H9 (cell line): Measurements from ENCODE around the gene MICAL2. TPM values are rescaled to one million over a fixed set of nuclear protein-coding genes. Genes with fewer than 3 reads are reported as not detected.

ENCODE experiments used
- DNase-seq: peaks from one replicate; pipeline ENCODE4 v3.0.0-alpha.2; 2017
- H2AFZ ChIP-seq: one replicate; pipeline ENCODE4 v1.6.1; 2013; ENCODE audit warnings: mild to moderate bottlenecking, low read length, control low read depth, moderate library complexity
- H2AK5ac ChIP-seq: 2 replicates; pipeline ENCODE4 v1.6.1; 2013; ENCODE audit warnings: low read length, control low read depth, mixed read lengths; ENCODE audit not compliant: insufficient read length
- H2BK120ac ChIP-seq: one replicate; pipeline ENCODE4 v1.6.1; 2013; ENCODE audit warnings: low read depth, mild to moderate bottlenecking, low read length, control low read depth, inconsistent platforms; ENCODE audit not compliant: poor library complexity, severe bottlenecking
- H2BK12ac ChIP-seq: 2 replicates; pipeline ENCODE4 v1.6.1; 2013; ENCODE audit warnings: low read length, control low read depth, mixed read lengths, low read depth; ENCODE audit not compliant: insufficient read length
- H2BK15ac ChIP-seq: 2 replicates; pipeline ENCODE4 v1.6.1; 2013; ENCODE audit warnings: low read depth, low read length, control low read depth
- H2BK20ac ChIP-seq: one replicate; pipeline ENCODE4 v1.6.1; 2013; ENCODE audit warnings: low read depth, mild to moderate bottlenecking, low read length, control low read depth, inconsistent platforms; ENCODE audit not compliant: poor library complexity, severe bottlenecking
- H2BK5ac ChIP-seq: 2 replicates; pipeline ENCODE4 v1.6.1; 2013; ENCODE audit warnings: low read length, control low read depth, mixed read lengths; ENCODE audit not compliant: insufficient read length
- H3K14ac ChIP-seq: 2 replicates; pipeline ENCODE4 v1.6.1; 2013; ENCODE audit warnings: low read length, control low read depth; ENCODE audit not compliant: insufficient read depth
- H3K18ac ChIP-seq: 2 replicates; pipeline ENCODE4 v1.6.1; 2013; ENCODE audit warnings: low read depth, mild to moderate bottlenecking, mixed read lengths, low read length, control low read depth; ENCODE audit not compliant: insufficient read length
- H3K23ac ChIP-seq: 2 replicates; pipeline ENCODE4 v1.6.1; 2013; ENCODE audit warnings: low read length, control low read depth, mixed read lengths, low read depth; ENCODE audit not compliant: insufficient read length
- H3K23me2 ChIP-seq: 2 replicates; pipeline ENCODE4 v1.6.1; 2013; ENCODE audit warnings: low read depth, mild to moderate bottlenecking, mixed read lengths, low read length, control low read depth; ENCODE audit not compliant: insufficient read length, poor library complexity, severe bottlenecking
- H3K27ac ChIP-seq: 2 replicates; pipeline ENCODE4 v1.5.1; 2013; ENCODE audit warnings: low read length, control low read depth, mixed read lengths, low read depth; ENCODE audit not compliant: insufficient read length
- H3K27me3 ChIP-seq: 2 replicates; pipeline ENCODE4 v1.6.1; 2013; ENCODE audit warnings: low read length, control low read depth, inconsistent platforms; ENCODE audit not compliant: insufficient read depth
- H3K4ac ChIP-seq: 2 replicates; pipeline ENCODE4 v1.6.1; 2013; ENCODE audit warnings: low read depth, mild to moderate bottlenecking, control low read depth, inconsistent platforms, low read length, moderate library complexity
- H3K4me1 ChIP-seq: 2 replicates; pipeline ENCODE4 v1.6.1; 2013; ENCODE audit warnings: low read length, control low read depth, inconsistent platforms; ENCODE audit not compliant: insufficient read depth
- H3K4me2 ChIP-seq: 2 replicates; pipeline ENCODE4 v1.6.1; 2013; ENCODE audit warnings: low read length, control low read depth, mixed read lengths; ENCODE audit not compliant: insufficient read length, insufficient read depth
- H3K56ac ChIP-seq: 2 replicates; pipeline ENCODE4 v1.6.1; 2013; ENCODE audit warnings: low read depth, mild to moderate bottlenecking, mixed read lengths, low read length, control low read depth; ENCODE audit not compliant: insufficient read length
- H3K79me1 ChIP-seq: 2 replicates; pipeline ENCODE4 v1.6.1; 2013; ENCODE audit warnings: low read depth, mild to moderate bottlenecking, moderate library complexity, low read length, control low read depth, inconsistent platforms; ENCODE audit not compliant: insufficient read depth, poor library complexity, severe bottlenecking
- H3K79me2 ChIP-seq: 2 replicates; pipeline ENCODE4 v1.6.1; 2013; ENCODE audit warnings: low read length, control low read depth, inconsistent platforms; ENCODE audit not compliant: insufficient read depth
- H3K9ac ChIP-seq: 2 replicates; pipeline ENCODE4 v1.6.1; 2013; ENCODE audit warnings: low read length, control low read depth, mixed read lengths; ENCODE audit not compliant: insufficient read length; ENCODE audit errors: extremely low read depth
- H3K9me3 ChIP-seq: one replicate; pipeline ENCODE4 v1.6.1; 2013; ENCODE audit warnings: low read depth, low read length, inconsistent platforms; ENCODE audit not compliant: control insufficient read depth
- H3T11ph ChIP-seq: one replicate; pipeline ENCODE4 v1.6.1; 2013; ENCODE audit warnings: mild to moderate bottlenecking, low read length, control low read depth, inconsistent platforms
- H4K20me1 ChIP-seq: one replicate; pipeline ENCODE4 v1.6.1; 2013; ENCODE audit not compliant: control insufficient read depth, insufficient read length, insufficient read depth
- H4K5ac ChIP-seq: 2 replicates; pipeline ENCODE4 v1.6.1; 2013; ENCODE audit warnings: low read depth, mild to moderate bottlenecking, mixed read lengths, low read length, control low read depth; ENCODE audit not compliant: insufficient read length
- H4K8ac ChIP-seq: replicated peaks from 2 replicates; pipeline ENCODE4 v1.6.1; 2013; ENCODE audit warnings: low read length, control low read depth, mixed read lengths, low read depth; ENCODE audit not compliant: insufficient read length
- H4K91ac ChIP-seq: 2 replicates; pipeline ENCODE4 v1.6.1; 2013; ENCODE audit warnings: low read depth, mild to moderate bottlenecking, moderate library complexity, mixed read lengths, low read length, control low read depth; ENCODE audit not compliant: insufficient read length
- H3K27ac Mint-ChIP-seq, 3 experiments: 2 replicates in 2 of 3; 3 replicates in 1 of 3; pipeline ENCODE4 v1.8.0; 2020 to 2021; ENCODE audit warnings: mixed read lengths in 3 of 3, mild to moderate bottlenecking in 1 of 3, moderate library complexity in 1 of 3
- H3K27me3 Mint-ChIP-seq: 2 replicates; pipeline ENCODE4 v1.8.0; 2021; ENCODE audit warnings: low read depth, mild to moderate bottlenecking, moderate library complexity, mixed read lengths
- H3K36me3 Mint-ChIP-seq, 3 experiments: 2 replicates in 2 of 3; 3 replicates in 1 of 3; pipeline ENCODE4 v1.8.0; 2020 to 2021; ENCODE audit warnings: low read depth in 3 of 3, mixed read lengths in 3 of 3; ENCODE audit not compliant: insufficient read depth in 1 of 3
- H3K4me1 Mint-ChIP-seq, 2 experiments: 2 replicates each; pipeline ENCODE4 v1.8.0; 2020; ENCODE audit warnings: mixed read lengths in 2 of 2
- H3K4me3 Mint-ChIP-seq, 2 experiments: 2 replicates in 1 of 2; 3 replicates in 1 of 2; pipeline ENCODE4 v1.8.0; 2020 to 2021; ENCODE audit warnings: mild to moderate bottlenecking in 2 of 2, mixed read lengths in 2 of 2, moderate library complexity in 1 of 2
- H3K9me3 Mint-ChIP-seq, 2 experiments: 2 replicates in 1 of 2; 3 replicates in 1 of 2; pipeline ENCODE4 v1.8.0; 2020; ENCODE audit warnings: mild to moderate bottlenecking in 2 of 2, mixed read lengths in 2 of 2, moderate library complexity in 1 of 2
- WGBS: extraction: QIAGEN DNeasy Blood & Tissue Kit; methylation state at CpG from one replicate; pipeline ENCODE4 v1.1.7; 2013; ENCODE audit warnings: missing lambda C conversion rate, low lambda C conversion rate, mixed read lengths; ENCODE audit not compliant: insufficient read length; ENCODE audit errors: extremely low coverage; 5-methylcytosine and 5-hydroxymethylcytosine counted together
- long read RNA-seq: library from polyadenylated mRNA; unstranded; transcript quantifications from one replicate; pipeline ENCODE4 v2.0.0, GENCODE V29; 2020
- total RNA-seq: library from RNA; stranded (reverse); gene quantifications from 2 replicates; pipeline ENCODE4 v1.2.1, GENCODE V29; 2021
- TF ChIP-seq, protein P1 (sequence below): fragments of 200-600 bp; sonication (generic); conservative IDR thresholded peaks from 3 replicates; pipeline ENCODE4 v1.8.0; 2021; ENCODE audit warnings: antibody characterized with exemption, mild to moderate bottlenecking

MICAL2 gene
- total RNA-seq = 4.7 and 6.0 TPM in 2 replicates
- long read RNA-seq, partial matches to known transcripts = 0 of 6 reads
- long read RNA-seq, other reads (novel, unspliced or antisense) = 3 of 6 reads

DNA sequence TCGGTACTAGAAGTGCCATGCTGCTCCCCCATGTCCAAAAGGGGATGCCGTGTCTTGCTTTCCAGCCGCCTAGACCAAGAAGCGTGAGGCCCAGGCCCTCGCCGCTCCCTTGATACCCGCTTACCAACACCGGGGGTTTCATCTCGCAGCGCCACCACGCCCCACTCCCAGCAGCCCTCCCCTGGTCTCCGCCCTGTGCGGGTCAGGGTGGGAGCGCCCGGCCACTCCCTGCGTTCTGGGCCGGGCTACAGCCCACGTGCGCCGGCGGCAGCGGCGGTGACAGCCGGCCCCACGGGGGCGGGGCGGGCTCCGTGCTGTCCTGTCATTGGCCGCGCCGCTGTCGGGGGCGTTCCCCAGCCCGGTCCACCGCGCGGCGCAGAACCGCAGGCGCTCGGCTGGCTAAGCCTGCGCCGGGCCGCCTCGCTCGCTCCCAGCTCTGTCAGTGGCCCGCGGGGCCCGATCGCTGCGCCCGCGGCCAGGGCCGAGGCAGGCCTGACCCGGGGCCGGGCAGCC lies at the start of gene MICAL2:
Gene MICAL2, plus strand, starts transcription at position 390 of the 513 bp plus-strand sequence. CDS start 51,566 bp downstream, outside the sequence.
- H3K9ac ChIP-seq = peak within 1 kb of the TSS; percentile 2
- no peak within 1 kb of the TSS for H2AK5ac ChIP-seq
- H3K4me1 ChIP-seq = no peaks in the 10 kb centered on the region
- H3K79me1 ChIP-seq = no peaks in the 10 kb centered on the region
- peak; percentile 88 for DNase-seq
- TF ChIP-seq, protein P1, sequence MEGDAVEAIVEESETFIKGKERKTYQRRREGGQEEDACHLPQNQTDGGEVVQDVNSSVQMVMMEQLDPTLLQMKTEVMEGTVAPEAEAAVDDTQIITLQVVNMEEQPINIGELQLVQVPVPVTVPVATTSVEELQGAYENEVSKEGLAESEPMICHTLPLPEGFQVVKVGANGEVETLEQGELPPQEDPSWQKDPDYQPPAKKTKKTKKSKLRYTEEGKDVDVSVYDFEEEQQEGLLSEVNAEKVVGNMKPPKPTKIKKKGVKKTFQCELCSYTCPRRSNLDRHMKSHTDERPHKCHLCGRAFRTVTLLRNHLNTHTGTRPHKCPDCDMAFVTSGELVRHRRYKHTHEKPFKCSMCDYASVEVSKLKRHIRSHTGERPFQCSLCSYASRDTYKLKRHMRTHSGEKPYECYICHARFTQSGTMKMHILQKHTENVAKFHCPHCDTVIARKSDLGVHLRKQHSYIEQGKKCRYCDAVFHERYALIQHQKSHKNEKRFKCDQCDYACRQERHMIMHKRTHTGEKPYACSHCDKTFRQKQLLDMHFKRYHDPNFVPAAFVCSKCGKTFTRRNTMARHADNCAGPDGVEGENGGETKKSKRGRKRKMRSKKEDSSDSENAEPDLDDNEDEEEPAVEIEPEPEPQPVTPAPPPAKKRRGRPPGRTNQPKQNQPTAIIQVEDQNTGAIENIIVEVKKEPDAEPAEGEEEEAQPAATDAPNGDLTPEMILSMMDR = no peak
- H3T11ph ChIP-seq = no peak within 1 kb of the TSS
- H4K5ac ChIP-seq = no peak within 1 kb of the TSS
- Mint-ChIP-seq H3K4me1 (peaks cover 8 to 9% of the 10 kb centered on the region in 2 experiments), H3K4me3 (peak within 1 kb of the TSS; percentile 70 to 82), H3K9me3 (no peaks in the 10 kb centered on the region), H3K27ac (no peak within 1 kb of the TSS), H3K36me3 (no peaks in the 10 kb centered on the region), H3K27me3 (peaks cover 78% of the 10 kb centered on the region)
- H3K4ac ChIP-seq = no peak within 1 kb of the TSS
- H3K56ac ChIP-seq = no peak within 1 kb of the TSS
- peaks cover 12% of the 10 kb centered on the region for H3K23me2 ChIP-seq
- H3K18ac ChIP-seq = no peak within 1 kb of the TSS
- peak within 1 kb of the TSS; percentile 86 for H3K4me2 ChIP-seq
- no peak within 1 kb of the TSS for H2AFZ ChIP-seq
- no peak within 1 kb of the TSS for H2BK5ac ChIP-seq
- no peak within 1 kb of the TSS for H4K91ac ChIP-seq
- H3K23ac ChIP-seq = no peak within 1 kb of the TSS
- H3K27me3 ChIP-seq = peaks cover 7% of the 10 kb centered on the region; the same call in 1 of the 2 replicates
- H3K14ac ChIP-seq = peak within 1 kb of the TSS; percentile 34; the same call in 1 of the 2 replicates
- no peak within 1 kb of the TSS for H2BK120ac ChIP-seq
- no peak within 1 kb of the TSS for H2BK15ac ChIP-seq
- H2BK12ac ChIP-seq = no peak within 1 kb of the TSS
- WGBS = no CpG with 5 or more reads among the region's 56 CpGs
- H4K20me1 ChIP-seq = no peaks in the 10 kb centered on the region
- H3K9me3 ChIP-seq = no peaks in the 10 kb centered on the region
- no peaks in the 10 kb centered on the region for H3K79me2 ChIP-seq
- H2BK20ac ChIP-seq = no peak within 1 kb of the TSS
- no peak within 1 kb of the TSS for H4K8ac ChIP-seq
- H3K27ac ChIP-seq = no peak within 1 kb of the TSS
